HG02840 (cell line): Measurements from ENCODE around the gene ARL17A.
"Not testable (repeated sequence)": the region's sequence is repeated elsewhere in the genome, so short reads cannot be mapped to it uniquely, and the experiment has no call there.

ENCODE experiments used
- ATAC-seq: cut with Tn5 transposase; IDR thresholded peaks from one replicate; pipeline ENCODE4 v1.9.1; 2021; ENCODE audit warnings: mild to moderate bottlenecking, moderate library complexity, moderate number of reproducible peaks; ENCODE audit not compliant: unreplicated experiment, low FRiP score

ARL17A gene

DNA sequence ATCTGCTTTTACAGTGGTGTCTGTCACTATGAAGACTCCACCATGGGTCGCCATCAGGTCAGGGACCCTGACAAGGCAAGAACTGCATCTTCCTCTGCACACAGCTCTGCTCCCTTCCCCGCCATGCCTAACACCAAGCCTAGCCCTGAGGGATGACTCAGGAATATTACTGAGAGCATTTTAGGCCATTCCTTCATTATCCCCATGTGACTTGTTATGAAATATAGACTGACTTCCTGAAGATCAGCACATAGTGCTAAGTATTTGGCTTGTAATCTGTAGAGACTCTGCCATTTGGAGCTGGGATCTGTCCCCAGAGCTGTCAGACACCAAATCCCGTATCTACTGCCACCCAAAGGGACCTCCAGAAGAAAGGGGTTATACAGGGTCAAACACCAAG, 19.4 kb downstream of the ARL17A start:
- ATAC-seq = not testable (repeated sequence)

DNA sequence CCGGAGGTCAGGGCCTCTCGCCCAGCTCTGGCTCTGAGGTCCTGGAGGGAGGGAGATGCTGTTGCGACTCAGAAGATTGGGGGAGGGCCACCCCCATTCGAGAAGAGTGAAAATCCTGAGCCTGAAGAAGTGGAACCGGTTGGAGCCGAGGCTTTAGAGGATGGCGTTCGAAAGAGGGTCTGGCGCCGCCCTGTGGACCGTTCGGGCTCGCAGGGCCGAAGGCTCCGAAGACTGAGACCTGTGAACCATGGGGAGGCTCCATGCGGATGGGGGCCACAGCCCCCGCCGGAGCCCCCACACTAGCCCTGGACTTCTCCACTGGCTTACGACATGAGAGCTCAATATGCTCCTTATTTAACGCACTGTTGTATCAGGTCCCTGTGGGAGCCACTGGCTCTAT, 20.3 kb downstream of the ARL17A start:
- not testable (repeated sequence) for ATAC-seq

DNA sequence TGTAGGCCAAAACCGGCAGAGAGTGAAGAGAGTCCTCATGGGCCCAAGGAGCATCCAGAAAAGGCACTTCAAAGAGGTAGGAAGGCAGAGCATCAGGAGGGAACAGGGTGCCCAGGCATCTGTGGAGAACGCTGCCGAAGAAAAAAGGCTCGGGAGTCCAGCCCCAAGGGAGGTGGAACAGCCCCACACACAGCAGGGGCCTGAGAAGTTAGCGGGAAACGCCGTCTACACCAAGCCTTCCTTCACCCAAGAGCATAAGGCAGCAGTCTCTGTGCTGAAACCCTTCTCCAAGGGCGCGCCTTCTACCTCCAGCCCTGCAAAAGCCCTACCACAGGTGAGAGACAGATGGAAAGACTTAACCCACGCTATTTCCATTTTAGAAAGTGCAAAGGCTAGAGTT, 30.9 kb downstream of the ARL17A start:
- not testable (repeated sequence) for ATAC-seq

DNA sequence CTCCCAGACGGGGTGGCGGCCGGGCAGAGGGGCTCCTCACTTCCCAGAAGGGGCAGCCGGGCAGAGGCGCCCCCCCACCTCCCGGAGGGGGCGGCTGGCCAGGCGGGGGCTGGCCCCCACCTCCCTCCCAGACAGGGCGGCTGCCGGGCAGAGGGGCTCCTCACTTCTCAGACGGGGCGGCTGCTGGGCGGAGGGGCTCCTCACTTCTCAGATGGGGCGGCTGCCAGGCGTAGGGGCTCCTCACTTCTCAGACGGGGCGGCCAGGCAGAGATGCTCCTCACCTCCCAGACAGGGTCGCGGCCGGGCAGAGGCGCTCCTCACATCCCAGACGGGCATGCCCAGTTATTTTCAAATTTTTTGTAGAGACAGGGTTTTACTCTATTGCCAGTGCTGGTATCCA, 44.8 kb downstream of the ARL17A start:
- ATAC-seq = not testable (repeated sequence)

DNA sequence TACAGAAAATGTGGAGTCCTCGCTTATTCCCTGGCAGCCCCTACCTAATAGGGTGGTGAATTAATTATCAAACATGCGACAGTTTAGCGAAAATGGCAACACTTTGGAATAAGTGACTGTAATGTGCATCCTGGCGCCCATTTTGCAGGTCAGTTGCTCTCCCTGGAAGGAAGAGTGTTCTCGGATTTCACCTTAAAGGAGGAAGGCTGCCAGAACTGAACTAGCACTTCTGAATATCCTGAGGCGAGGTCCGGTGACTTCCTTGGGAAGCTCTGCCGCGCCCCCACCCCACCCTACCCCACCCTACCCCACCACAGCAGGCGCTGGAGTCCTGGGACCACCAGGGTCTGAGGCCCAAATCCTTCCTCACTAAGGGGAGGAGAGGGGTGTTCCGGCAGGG, 67.3 kb downstream of the ARL17A start, which contains the start of gene LRRC37A2:
Gene LRRC37A2 (plus strand): TSS at position 301 of the 400 bp plus-strand sequence. CDS start 245 bp downstream, outside the sequence.
- ATAC-seq = not testable (repeated sequence)

DNA sequence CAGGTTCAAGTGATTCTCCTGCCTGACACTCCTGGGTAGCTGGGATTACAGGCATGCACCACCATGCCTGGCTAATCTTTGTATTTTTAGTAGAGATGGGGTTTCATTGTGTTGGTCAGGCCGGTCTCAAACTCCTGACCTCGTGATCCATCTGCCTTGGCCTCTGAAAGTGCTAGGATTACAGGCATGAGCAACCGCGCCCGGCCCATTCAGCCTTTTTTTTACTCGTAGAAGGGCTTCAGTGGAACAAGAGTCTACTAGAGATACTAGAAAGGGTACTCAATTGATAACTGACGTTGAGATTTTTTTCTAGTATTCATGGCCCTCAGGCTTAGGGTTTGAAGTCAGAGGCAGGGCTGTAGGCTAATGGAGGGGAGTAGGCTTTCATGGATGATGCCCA, 73.6 kb downstream of the ARL17A start:
- ATAC-seq = not testable (repeated sequence)

DNA sequence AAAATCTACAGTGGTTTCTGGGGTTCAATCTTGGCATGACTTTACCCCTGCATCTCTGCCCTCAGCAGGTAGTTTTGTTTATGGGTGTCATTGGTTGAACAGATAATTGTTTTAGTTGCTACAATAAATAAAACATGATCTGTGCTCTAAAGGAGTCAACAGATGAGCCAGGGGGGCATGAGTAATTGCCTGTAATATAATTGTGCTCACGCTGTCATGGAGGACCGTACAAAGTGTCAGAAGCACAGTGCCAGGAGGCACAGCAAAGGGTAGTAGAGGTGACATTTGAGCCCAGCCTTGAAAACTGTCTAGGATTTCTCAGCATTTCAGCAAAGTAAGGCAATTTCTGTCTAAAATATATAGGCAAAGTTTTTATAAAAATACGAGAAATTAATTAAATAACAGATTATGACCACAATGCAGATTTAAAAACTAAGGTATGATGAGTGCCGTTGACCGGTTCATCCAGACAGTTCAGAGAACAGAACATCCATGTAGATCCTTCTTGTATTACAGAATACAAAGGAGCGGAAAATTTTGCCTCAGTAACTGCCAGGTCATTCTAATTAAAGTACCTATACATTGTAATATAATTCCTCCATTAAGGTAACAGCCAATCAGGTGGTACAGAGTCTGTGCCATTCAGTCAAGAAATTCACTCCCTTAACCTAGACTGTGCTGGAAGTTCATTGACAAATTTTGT, 79.9 kb downstream of the ARL17A start:
- ATAC-seq = not testable (repeated sequence)

DNA sequence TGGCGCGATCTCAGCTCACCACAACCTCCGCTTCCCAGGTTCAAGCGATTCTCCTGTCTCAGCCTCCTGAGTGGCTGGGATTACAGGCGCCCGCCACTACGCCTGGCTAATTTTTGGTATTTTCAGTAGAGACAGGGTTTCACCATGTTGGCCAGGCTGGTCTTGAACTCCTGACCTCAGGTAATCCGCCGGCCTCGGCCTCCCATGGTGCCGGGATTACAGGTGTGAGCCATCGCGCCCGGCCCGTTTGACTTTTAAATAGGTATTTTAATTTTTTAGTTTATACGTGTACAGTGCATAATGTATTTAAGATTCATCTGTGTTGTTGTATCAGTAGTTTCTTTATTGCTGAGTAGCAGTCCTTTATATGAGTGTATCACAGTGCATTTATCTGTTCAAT, 87.5 kb downstream of the ARL17A start:
- not testable (repeated sequence) for ATAC-seq

DNA sequence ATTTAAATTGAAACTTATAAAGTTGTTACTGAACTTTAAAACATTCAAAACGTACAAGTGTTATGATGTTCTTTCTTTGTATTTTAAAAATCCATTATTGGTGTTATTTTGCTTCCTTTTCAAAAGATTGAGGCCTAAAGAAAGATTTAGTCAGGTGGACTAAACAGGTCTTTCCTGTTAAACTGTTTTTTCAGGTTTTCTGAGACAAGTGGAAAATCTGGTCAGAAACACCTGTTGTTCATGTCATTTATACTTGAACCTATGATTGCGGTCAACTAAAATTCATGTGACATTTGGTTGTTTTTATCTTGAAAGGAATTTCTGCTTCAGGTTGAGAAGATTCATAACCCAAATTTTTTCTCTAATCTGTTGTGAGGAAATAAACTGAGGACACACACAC, 98.2 kb downstream of the ARL17A start:
- ATAC-seq = not testable (repeated sequence)

DNA sequence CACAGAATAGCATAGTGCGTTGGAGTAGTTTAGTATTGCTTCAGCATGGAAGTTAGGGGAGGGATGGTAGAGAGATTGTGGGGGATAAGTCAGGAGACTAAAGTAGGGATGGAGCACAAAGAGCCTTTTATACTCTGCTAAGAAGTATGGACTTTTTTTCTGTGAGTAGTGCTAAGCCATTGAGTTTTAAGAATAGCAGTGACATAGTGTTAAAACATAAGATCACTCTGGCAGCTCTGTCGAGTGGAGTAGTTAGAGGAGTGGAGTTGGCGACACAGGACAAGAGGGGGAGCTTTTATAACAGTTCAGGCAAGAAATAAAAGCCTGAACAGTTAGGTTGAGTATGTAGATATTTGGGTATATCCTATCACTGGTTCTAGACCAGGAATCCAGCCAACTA, 100.7 kb downstream of the ARL17A start:
- not testable (repeated sequence) for ATAC-seq

DNA sequence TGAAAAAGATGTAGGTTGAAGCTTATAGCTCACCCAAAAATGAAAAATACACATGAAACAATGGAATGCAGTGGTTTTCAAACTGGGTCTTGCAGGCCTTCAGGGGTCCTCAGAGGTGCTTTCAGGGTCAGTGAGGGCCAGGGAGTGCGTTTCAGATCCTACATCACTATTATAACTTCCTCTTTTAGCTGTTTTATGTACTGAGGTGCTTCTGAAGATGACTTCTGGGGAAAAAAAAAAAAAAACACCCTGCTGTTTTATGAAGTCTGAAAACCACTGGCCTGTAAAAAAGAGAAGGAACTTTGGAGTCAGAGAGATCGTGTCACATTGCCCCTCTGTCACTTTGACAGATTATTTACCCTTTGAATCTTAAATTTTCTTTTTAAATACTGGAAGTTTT, 103.9 kb downstream of the ARL17A start:
- not testable (repeated sequence) for ATAC-seq

DNA sequence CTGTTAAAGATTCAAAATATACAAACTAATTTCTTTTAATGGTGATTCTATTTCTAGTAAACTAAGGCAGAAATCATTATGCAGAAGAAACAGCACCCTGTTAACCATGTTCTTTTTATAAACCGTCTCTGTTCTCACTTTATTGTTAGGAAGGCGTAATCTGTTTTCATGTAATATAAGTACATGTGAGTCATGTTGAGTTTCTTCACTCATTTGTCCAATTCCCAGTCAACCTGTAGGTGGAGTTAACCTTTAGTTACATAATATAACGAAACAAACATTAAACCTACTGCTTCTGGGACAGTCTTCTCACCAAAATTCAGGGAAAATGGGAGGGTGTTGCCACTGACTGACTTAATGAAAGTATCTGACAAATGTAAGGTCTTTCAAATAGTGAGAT, 105.0 kb downstream of the ARL17A start:
- ATAC-seq = not testable (repeated sequence)

DNA sequence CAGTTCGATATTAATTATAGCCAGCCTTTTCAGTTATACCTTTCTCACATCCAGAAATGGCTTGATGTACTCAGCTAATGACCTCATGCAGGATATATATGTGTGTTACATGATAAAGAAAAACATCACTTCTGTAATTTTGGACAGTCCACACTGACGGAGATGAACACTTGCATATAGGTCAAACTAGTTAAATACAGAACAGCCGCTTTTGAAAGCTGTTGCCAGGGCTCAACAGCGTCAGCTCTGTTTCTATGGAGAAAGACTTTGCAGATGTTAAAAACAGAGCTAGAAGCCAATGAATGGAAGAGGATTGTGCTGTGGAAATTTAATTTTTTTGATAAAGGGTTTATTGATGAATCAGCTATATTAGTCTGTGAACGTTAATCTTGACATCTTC, 111.9 kb downstream of the ARL17A start:
- ATAC-seq = not testable (repeated sequence)
